Sigmoid colon (tissue), 4 donors: Measurements from ENCODE around the gene PLSCR4.

Source experiments
- POLR2A ChIP-seq, 2 donors: fragments of 450-650 bp; IDR thresholded peaks; one replicate each; pipeline ENCODE4 v1.6.1; 2016; ENCODE audit warnings: antibody characterized with exemption in 2 of 2, mild to moderate bottlenecking in 2 of 2, moderate library complexity in 2 of 2
- POLR2AphosphoS5 ChIP-seq, 4 donors: sonication (generic); formaldehyde crosslinking; IDR thresholded peaks; one replicate each; pipeline ENCODE4 v1.6.1; 2017; ENCODE audit warnings: antibody characterized with exemption in 4 of 4
- TF ChIP-seq, protein P1 (sequence below), 4 experiments: fragments of 450-650 bp in 3 of 4; fragments of 200-600 bp in 1 of 4; IDR thresholded peaks; one replicate each; pipeline ENCODE4 v1.5.1; 2016 to 2019; ENCODE audit warnings: antibody characterized with exemption in 4 of 4, mild to moderate bottlenecking in 3 of 4, moderate library complexity in 2 of 4

DNA sequence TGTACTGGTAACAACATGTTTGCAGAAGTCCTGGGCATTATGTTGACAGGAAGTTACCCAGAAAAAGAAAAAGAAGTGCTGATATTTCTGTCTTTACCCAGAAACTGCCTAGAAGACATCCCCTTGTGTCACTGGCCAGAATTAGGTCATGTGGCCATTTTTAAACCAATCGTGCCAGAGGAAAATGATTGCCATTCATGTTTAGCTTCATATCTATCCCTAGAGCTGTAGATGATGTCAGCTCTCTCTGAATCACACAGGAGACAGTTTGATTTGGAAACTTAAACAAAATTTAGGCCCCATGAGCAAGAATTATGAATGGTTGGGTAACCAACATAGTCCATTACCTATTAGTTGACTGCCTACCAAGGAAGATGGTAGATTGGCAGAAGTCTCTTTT lies 81.0 kb downstream of the PLSCR4 start:
- TF ChIP-seq POLR2A (IDR thresholded peaks at IDR 0.05) (no peak), POLR2AphosphoS5 (IDR thresholded peaks at IDR 0.05) (no peak)
- TF ChIP-seq, protein P1, sequence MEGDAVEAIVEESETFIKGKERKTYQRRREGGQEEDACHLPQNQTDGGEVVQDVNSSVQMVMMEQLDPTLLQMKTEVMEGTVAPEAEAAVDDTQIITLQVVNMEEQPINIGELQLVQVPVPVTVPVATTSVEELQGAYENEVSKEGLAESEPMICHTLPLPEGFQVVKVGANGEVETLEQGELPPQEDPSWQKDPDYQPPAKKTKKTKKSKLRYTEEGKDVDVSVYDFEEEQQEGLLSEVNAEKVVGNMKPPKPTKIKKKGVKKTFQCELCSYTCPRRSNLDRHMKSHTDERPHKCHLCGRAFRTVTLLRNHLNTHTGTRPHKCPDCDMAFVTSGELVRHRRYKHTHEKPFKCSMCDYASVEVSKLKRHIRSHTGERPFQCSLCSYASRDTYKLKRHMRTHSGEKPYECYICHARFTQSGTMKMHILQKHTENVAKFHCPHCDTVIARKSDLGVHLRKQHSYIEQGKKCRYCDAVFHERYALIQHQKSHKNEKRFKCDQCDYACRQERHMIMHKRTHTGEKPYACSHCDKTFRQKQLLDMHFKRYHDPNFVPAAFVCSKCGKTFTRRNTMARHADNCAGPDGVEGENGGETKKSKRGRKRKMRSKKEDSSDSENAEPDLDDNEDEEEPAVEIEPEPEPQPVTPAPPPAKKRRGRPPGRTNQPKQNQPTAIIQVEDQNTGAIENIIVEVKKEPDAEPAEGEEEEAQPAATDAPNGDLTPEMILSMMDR (IDR thresholded peaks at IDR 0.05), result no peak
